T1000 (cell line): ENCODE results near the gene ABCB1.

ENCODE experiments used
- DNase-seq: peaks from one replicate; lab custom pipeline; 2025; ENCODE audit warnings: mixed read lengths; lab: John Stamatoyannopoulos, UW

The ABCB1 gene

GRCh38 chr7:87600130-87601124, at the start of gene ABCB1:
ABCB1 (minus strand) TSS chr7:87600884; CDS start chr7:87600184, 700 bp downstream.
- peak; percentile 52 for DNase-seq

GRCh38 chr7:87648316-87648715, 47.6 kb upstream of the ABCB1 start:
- DNase-seq: no peak

- DNase-seq: no peak
These were observed 44.8 kb upstream of the ABCB1 start for GRCh38 chr7:87645446-87645845.

- DNase-seq: no peak
These were observed 35.2 kb upstream of the ABCB1 start for GRCh38 chr7:87635921-87636320.

- DNase-seq: peak; percentile 19
These were observed 28.3 kb upstream of the ABCB1 start for GRCh38 chr7:87628780-87629569.

- DNase-seq: no peak
These were observed 26.9 kb upstream of the ABCB1 start for GRCh38 chr7:87627634-87627994.

GRCh38 chr7:87625101-87625500, 24.4 kb upstream of the ABCB1 start:
- no peak for DNase-seq

- DNase-seq: no peak
These were observed 23.9 kb upstream of the ABCB1 start for GRCh38 chr7:87624628-87625027.

- no peak for DNase-seq
These were observed 14.5 kb upstream of the ABCB1 start for GRCh38 chr7:87615197-87615596.

- DNase-seq: no peak
These were observed 9.2 kb upstream of the ABCB1 start for GRCh38 chr7:87609916-87610315.

GRCh38 chr7:87608431-87608830, 7.7 kb upstream of the ABCB1 start:
- no peak for DNase-seq

- no peak for DNase-seq
These were observed 3.6 kb upstream of the ABCB1 start for GRCh38 chr7:87604264-87604663.

- DNase-seq: no peak
These were observed 1.3 kb downstream of the ABCB1 start for GRCh38 chr7:87599336-87599735.

- no peak for DNase-seq
These were observed 2.3 kb downstream of the ABCB1 start for GRCh38 chr7:87598234-87599009.

GRCh38 chr7:87596696-87597095, 4.0 kb downstream of the ABCB1 start:
- DNase-seq: no peak

- no peak for DNase-seq
These were observed 4.5 kb downstream of the ABCB1 start for GRCh38 chr7:87596136-87596535.

- DNase-seq: no peak
These were observed 8.4 kb downstream of the ABCB1 start for GRCh38 chr7:87592300-87592699.

GRCh38 chr7:87591211-87591610, 9.5 kb downstream of the ABCB1 start:
- DNase-seq: no peak

GRCh38 chr7:87590578-87590977, 10.1 kb downstream of the ABCB1 start:
- no peak for DNase-seq

GRCh38 chr7:87589631-87590030, 11.1 kb downstream of the ABCB1 start:
- no peak for DNase-seq

GRCh38 chr7:87581723-87582122, 19.0 kb downstream of the ABCB1 start:
- DNase-seq: no peak

GRCh38 chr7:87580636-87581035, 20.0 kb downstream of the ABCB1 start:
- no peak for DNase-seq
